Stimulated activated naive B cell treated with anti-CD40 and anti-IgM and Interleukin-4, amounts not matched to agents 10 μg/mL and 1 μg/mL and 100 μg/mL, for 72 hours (primary cell): Measurements from ENCODE around the gene OR1J4.
"Not testable (repeated sequence)": the region's sequence is repeated elsewhere in the genome, so short reads cannot be mapped to it uniquely, and the experiment has no call there.

Experiments
- ATAC-seq, 2 donors: fragments of 150-1000 bp; cut with Tn5 transposase; replicated peaks; 2 replicates each; pipeline ENCODE4 v1.10.0; 2021; ENCODE audit warnings: moderate library complexity in 1 of 2
- DNase-seq: peaks from one replicate; pipeline ENCODE4 v3.0.0; 2021
- H3K27ac Mint-ChIP-seq: one replicate; pipeline ENCODE4 v1.8.0; 2022; ENCODE audit warnings: mild to moderate bottlenecking, mixed read lengths
- H3K27me3 Mint-ChIP-seq, 2 donors: one replicate each; pipeline ENCODE4 v1.8.0; 2022; ENCODE audit warnings: mixed read lengths in 2 of 2
- H3K36me3 Mint-ChIP-seq, 2 donors: one replicate each; pipeline ENCODE4 v1.8.0; 2022; ENCODE audit warnings: mixed read lengths in 2 of 2, mild to moderate bottlenecking in 1 of 2
- H3K4me1 Mint-ChIP-seq, 2 donors: one replicate each; pipeline ENCODE4 v1.8.0; 2022; ENCODE audit warnings: mixed read lengths in 2 of 2, mild to moderate bottlenecking in 1 of 2
- H3K4me3 Mint-ChIP-seq, 2 donors: one replicate each; pipeline ENCODE4 v1.8.0; 2022; ENCODE audit warnings: mild to moderate bottlenecking in 2 of 2, mixed read lengths in 2 of 2, moderate library complexity in 1 of 2
- H3K9me3 Mint-ChIP-seq, 2 donors: one replicate each; pipeline ENCODE4 v1.8.0; 2022; ENCODE audit warnings: mixed read lengths in 2 of 2, mild to moderate bottlenecking in 1 of 2

Gene OR1J4

GRCh38 chr9:122537066-122537465 lies 18.1 kb downstream of the OR1J4 start:
- not testable (repeated sequence) for DNase-seq, H3K4me3 Mint-ChIP-seq, H3K4me1 Mint-ChIP-seq, H3K36me3 Mint-ChIP-seq, H3K9me3 Mint-ChIP-seq, H3K27ac Mint-ChIP-seq, ATAC-seq
- peaks cover 9 to 30% of the 10 kb centered on the region in 2 donors for H3K27me3 Mint-ChIP-seq

GRCh38 chr9:122538757-122539156 lies 19.8 kb downstream of the OR1J4 start:
- DNase-seq (no peak), ATAC-seq (no peak)
- no peak overlapping the region for H3K27ac Mint-ChIP-seq
- H3K27me3 Mint-ChIP-seq: peaks cover 16 to 33% of the 10 kb centered on the region in 2 donors
- peaks cover 5 to 6% of the 10 kb centered on the region in 2 donors for H3K9me3 Mint-ChIP-seq
- H3K4me1 Mint-ChIP-seq: no peaks in the 10 kb centered on the region
- H3K36me3 Mint-ChIP-seq: no peaks in the 10 kb centered on the region
- H3K4me3 Mint-ChIP-seq: no peak overlapping the region

GRCh38 chr9:122546196-122546595 lies 27.3 kb downstream of the OR1J4 start:
- H3K27ac Mint-ChIP-seq: no peak overlapping the region
- H3K36me3 Mint-ChIP-seq: no peaks in the 10 kb centered on the region
- H3K4me1 Mint-ChIP-seq: no peaks in the 10 kb centered on the region
- DNase-seq: no peak
- no peak for ATAC-seq
- no peak overlapping the region for H3K4me3 Mint-ChIP-seq
- H3K27me3 Mint-ChIP-seq: peaks cover 40 to 46% of the 10 kb centered on the region in 2 donors
- H3K9me3 Mint-ChIP-seq: peaks cover 4 to 9% of the 10 kb centered on the region in 2 donors

- DNase-seq (no peak), ATAC-seq (no peak)
- Mint-ChIP-seq H3K27me3 (peaks cover 46% of the 10 kb centered on the region in 2 donors), H3K4me3 (no peak overlapping the region), H3K27ac (no peak overlapping the region), H3K4me1 (no peaks in the 10 kb centered on the region), H3K9me3 (peaks cover 4 to 9% of the 10 kb centered on the region in 2 donors), H3K36me3 (no peaks in the 10 kb centered on the region)
Measured at GRCh38 chr9:122551371-122551770, 32.4 kb downstream of the OR1J4 start.

- H3K27ac Mint-ChIP-seq: no peak within 1 kb of the TSS
- H3K27me3 Mint-ChIP-seq: peaks cover 40 to 46% of the 10 kb centered on the region in 2 donors
- DNase-seq: no peak
- H3K4me1 Mint-ChIP-seq: no peaks in the 10 kb centered on the region
- peaks cover 4 to 9% of the 10 kb centered on the region in 2 donors for H3K9me3 Mint-ChIP-seq
- H3K4me3 Mint-ChIP-seq: no peak within 1 kb of the TSS
- ATAC-seq: no peak
- H3K36me3 Mint-ChIP-seq: no peaks in the 10 kb centered on the region
Measured at GRCh38 chr9:122552812-122553211, 33.9 kb downstream of the OR1J4 start, which contains the start of gene OR1N2. Gene OR1N2, plus strand, starts transcription at chr9:122553112. Its CDS starts 100 bp downstream, at chr9:122553212.

GRCh38 chr9:122561446-122561845 lies 42.5 kb downstream of the OR1J4 start:
- Mint-ChIP-seq H3K4me3 (no peak overlapping the region), H3K27ac (no peak overlapping the region), H3K27me3 (peaks cover 38 to 51% of the 10 kb centered on the region in 2 donors), H3K36me3 (peaks cover 0 to 4% of the 10 kb centered on the region in 2 donors), H3K9me3 (peaks cover 0 to 14% of the 10 kb centered on the region in 2 donors), H3K4me1 (no peaks in the 10 kb centered on the region)
- DNase-seq (no peak), ATAC-seq (no peak)

- DNase-seq (no peak), ATAC-seq (no peak)
- H3K27me3 Mint-ChIP-seq: peaks cover 38 to 51% of the 10 kb centered on the region in 2 donors
- peaks cover 0 to 4% of the 10 kb centered on the region in 2 donors for H3K36me3 Mint-ChIP-seq
- H3K4me1 Mint-ChIP-seq: no peaks in the 10 kb centered on the region
- peaks cover 0 to 14% of the 10 kb centered on the region in 2 donors for H3K9me3 Mint-ChIP-seq
- H3K4me3 Mint-ChIP-seq: no peak overlapping the region
- no peak overlapping the region for H3K27ac Mint-ChIP-seq
Measured at GRCh38 chr9:122562134-122562760, 43.3 kb downstream of the OR1J4 start.

GRCh38 chr9:122567901-122568300 lies 49.0 kb downstream of the OR1J4 start:
- Mint-ChIP-seq H3K4me1 (no peaks in the 10 kb centered on the region), H3K9me3 (peaks cover 0 to 5% of the 10 kb centered on the region in 2 donors), H3K36me3 (no peaks in the 10 kb centered on the region), H3K27ac (no peak overlapping the region), H3K27me3 (peaks cover 25 to 28% of the 10 kb centered on the region in 2 donors), H3K4me3 (no peak overlapping the region)
- no peak for ATAC-seq
- DNase-seq: no peak
